GM18517 (cell line): ENCODE results near the gene LRP2.
"Not testable (repeated sequence)": the region's sequence is repeated elsewhere in the genome, so short reads cannot be mapped to it uniquely, and the experiment has no call there.

Experiments
- ATAC-seq: cut with Tn5 transposase; IDR thresholded peaks from one replicate; pipeline ENCODE4 v1.9.1; 2021; ENCODE audit warnings: mild to moderate bottlenecking, moderate library complexity; ENCODE audit not compliant: unreplicated experiment

The LRP2 gene

GRCh38 chr2:169178804-169179390 lies 183.4 kb downstream of the LRP2 start:
- ATAC-seq = no peak

- no peak for ATAC-seq
These were observed 184.0 kb downstream of the LRP2 start for GRCh38 chr2:169178364-169178763.

- ATAC-seq = no peak
These were observed 187.2 kb downstream of the LRP2 start for GRCh38 chr2:169175112-169175511.

GRCh38 chr2:169173876-169174275 lies 188.5 kb downstream of the LRP2 start:
- no peak for ATAC-seq

DNA sequence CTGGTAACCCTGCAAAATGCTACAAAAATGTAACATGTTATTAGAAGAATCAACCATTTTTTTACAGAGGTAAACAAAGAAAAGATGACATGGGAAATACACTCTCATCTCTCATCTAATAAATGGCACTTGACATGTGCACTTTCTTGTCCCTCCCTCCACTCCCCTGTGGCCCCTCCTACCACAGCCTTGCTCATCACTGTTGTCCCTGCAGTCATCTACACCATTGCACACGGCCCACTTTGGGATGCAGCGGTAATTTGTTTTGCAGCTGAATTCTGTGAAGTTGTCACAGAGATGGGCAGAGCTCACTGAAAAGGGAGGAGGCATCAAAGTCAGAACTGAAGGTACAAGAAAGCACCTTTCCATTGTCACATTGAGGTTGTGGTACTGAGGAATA lies 189.4 kb downstream of the LRP2 start:
- ATAC-seq = no peak

DNA sequence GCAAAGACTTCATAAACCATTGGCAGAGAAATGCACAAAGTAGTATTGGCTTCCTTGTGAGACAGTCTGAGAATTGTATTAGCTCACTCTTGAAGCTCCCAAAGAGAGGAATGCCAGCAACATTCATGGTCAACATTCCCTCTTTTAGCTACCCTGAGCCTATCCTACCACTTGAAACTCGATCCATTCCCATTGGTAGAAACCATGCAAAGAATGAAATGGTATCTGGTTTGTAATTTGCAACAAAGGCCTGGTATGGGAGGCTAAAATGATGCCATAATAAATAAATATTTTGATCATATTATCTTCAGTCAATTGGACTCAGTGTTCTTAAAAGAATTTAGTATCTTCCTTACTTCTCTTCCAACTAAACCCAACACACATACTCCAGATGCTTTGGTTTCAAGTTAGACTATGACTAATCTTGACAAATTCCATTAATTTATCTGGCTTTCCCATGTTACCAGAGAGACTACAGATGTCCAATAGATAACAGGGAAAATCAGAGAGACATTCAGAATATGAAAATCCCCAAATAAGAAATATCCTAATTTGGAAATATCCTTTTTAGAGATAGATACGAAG lies 190.1 kb downstream of the LRP2 start:
- ATAC-seq = no peak

- ATAC-seq = no peak
These were observed 196.5 kb downstream of the LRP2 start for GRCh38 chr2:169165791-169166190.

GRCh38 chr2:169164311-169164710 lies 198.0 kb downstream of the LRP2 start:
- ATAC-seq = no peak

GRCh38 chr2:169162613-169163012 lies 199.7 kb downstream of the LRP2 start:
- no peak for ATAC-seq

GRCh38 chr2:169160926-169161481 lies 201.3 kb downstream of the LRP2 start:
- no peak for ATAC-seq

GRCh38 chr2:169159686-169160085 lies 202.6 kb downstream of the LRP2 start:
- ATAC-seq = no peak

DNA sequence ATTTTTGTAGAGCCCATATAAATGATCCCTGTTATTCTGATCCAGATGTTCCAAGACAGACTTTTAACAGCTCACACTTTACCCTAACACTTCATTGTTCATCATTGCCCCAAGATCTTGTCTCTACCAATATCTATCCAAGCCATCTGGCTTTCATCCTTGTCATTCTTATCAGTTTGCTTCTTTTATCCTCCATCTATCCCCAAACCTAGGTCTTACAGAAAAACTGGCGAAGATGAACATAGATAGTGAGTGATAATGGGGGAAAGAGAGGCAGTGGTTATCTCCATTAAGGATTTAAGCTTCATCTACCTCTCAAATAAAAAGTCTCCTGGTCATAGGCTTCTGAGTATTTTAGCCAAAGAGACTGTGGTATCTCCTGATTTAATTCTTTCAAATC lies 203.5 kb downstream of the LRP2 start:
- no peak for ATAC-seq

DNA sequence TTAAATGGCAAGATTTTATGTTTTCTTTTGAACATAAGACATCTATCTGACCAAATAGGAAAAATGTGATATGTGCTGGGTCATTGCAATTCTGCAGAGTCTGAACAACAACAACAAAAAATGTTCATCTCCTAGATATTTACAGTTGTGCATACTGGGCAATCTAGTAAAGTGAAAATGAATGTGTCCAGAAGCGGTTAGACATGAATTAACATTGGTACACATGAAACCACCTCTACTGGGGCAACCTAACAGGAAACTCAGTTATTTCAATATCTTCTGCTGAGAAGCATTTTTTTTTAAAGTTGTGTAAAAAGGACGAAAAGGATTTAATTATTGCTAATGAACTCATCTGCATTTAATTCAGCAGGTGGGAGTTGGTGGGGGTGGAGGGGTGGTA lies 216.1 kb downstream of the LRP2 start:
- no peak for ATAC-seq

GRCh38 chr2:169143998-169144397 lies 218.3 kb downstream of the LRP2 start:
- ATAC-seq = no peak

GRCh38 chr2:169141713-169142352 lies 220.5 kb downstream of the LRP2 start:
- ATAC-seq = no peak

- no peak for ATAC-seq
These were observed 222.2 kb downstream of the LRP2 start for GRCh38 chr2:169139993-169140767.

GRCh38 chr2:169139145-169139544 lies 223.2 kb downstream of the LRP2 start:
- no peak for ATAC-seq

DNA sequence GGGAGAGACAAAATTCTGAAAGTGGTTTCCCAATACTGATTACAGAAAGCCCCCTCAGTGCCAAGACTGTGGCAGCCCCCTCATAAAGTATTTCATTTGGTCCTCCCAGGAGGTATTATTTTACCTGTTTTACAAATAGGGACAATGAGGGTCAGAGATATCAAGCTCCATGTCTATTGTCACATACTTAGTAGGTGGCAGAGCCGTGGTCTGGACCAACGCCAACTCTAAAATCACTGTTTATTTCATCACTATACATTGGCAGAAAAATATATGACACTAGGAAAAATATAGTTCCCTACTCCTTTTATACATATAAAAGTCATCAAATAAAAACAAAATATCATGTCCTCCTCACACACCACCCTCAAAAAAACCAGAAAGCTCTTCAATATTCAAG lies 224.4 kb downstream of the LRP2 start:
- ATAC-seq = no peak

DNA sequence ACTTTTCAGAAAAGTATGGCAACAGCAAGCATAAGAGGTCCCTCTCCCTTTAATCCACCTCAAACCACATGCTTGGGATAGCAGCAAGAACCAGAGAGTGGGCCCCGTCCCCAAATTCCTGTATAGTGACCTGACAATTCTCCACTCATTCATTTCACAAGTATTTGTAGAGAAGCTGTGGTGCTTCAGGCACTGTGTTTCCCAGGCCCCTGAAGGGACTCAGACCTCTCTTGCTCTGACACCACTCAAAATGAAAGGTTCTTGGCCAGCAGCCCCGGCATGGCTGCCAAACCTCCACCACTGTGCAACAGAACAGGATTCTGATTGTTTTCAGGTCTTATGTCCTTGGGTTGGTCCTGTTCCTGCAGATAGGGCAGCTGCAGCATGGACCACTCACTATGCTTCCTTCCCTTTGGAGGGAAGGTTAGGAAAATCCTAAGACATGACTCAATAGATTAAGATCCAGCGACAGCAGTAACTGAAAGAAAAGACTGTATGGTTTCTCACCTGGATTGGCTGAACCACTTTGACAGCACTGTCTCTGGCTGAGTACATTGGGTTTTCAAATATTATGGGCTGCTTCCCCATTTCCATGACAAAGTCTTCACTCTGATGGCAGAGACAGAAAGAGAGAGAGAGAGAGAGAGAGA lies 225.3 kb downstream of the LRP2 start:
- ATAC-seq = no peak

DNA sequence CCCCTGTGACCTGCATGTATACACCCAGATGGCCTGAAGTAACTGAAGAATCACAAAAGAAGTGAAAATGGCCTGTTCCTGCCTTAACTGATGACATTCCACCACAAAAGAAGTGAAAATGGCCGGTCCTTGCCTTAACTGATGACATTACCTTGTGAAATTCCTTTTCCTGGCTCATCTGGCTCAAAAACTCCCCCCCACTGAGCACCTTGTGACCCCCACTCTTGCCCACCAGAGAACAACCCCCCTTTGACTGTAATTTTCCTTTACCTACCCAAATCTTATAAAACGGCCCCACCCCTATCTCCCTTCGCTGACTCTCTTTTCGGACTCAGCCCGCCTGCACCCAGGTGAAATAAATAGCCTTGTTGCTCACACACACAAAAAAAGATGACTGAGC lies 225.9 kb downstream of the LRP2 start:
- not testable (repeated sequence) for ATAC-seq

- ATAC-seq = not testable (repeated sequence)
These were observed 228.1 kb downstream of the LRP2 start for GRCh38 chr2:169134272-169134671.
